Right lobe of liver (tissue), 4 donors: ENCODE measurements around the gene PIRT.

ENCODE experiments used
- CTCF ChIP-seq, 4 donors: fragments of 200-600 bp in 3 of 4; fragments of 450-650 bp in 1 of 4; IDR thresholded peaks; one replicate each; pipeline versions ENCODE4 v1.5.1 to v1.8.0; 2016 to 2022; ENCODE audit warnings: antibody characterized with exemption in 4 of 4, mild to moderate bottlenecking in 2 of 4
- POLR2A ChIP-seq: fragments of 450-650 bp; IDR thresholded peaks from one replicate; pipeline ENCODE4 v1.6.1; 2017; ENCODE audit warnings: antibody characterized with exemption, mild to moderate bottlenecking
- donor health status: DM: no; HTN: no; CAD: no.
- donor health status: DM: no; HTN: no; CAD: no.
- donor health status: DM: no; HTN: yes; CAD: no.

GRCh38 chr17:10821054-10821453 is 16.8 kb downstream of the PIRT start:
- TF ChIP-seq CTCF (IDR thresholded peaks at IDR 0.05) = no peak
- TF ChIP-seq POLR2A = no peak
